Effector memory CD8-positive, alpha-beta T cell (primary cell): ENCODE measurements around the gene SNTN.

Source experiments
- ATAC-seq: fragments of 150-1000 bp; cut with Tn5 transposase; replicated peaks from 2 replicates; pipeline ENCODE4 v1.10.0; 2021; ENCODE audit warnings: mild to moderate bottlenecking, moderate library complexity
- DNase-seq, 3 experiments: peaks; one replicate each; pipeline ENCODE4 v3.0.0; 2021
- H3K27ac Mint-ChIP-seq, 2 donors: one replicate each; pipeline ENCODE4 v1.8.0; 2022; ENCODE audit warnings: mild to moderate bottlenecking in 2 of 2, mixed read lengths in 2 of 2, moderate library complexity in 2 of 2
- H3K27me3 Mint-ChIP-seq, 2 donors: one replicate each; pipeline ENCODE4 v1.8.0; 2022; ENCODE audit warnings: mixed read lengths in 2 of 2
- H3K36me3 Mint-ChIP-seq: one replicate; pipeline ENCODE4 v1.8.0; 2022; ENCODE audit warnings: mild to moderate bottlenecking, moderate library complexity, mixed read lengths; ENCODE audit not compliant: insufficient read depth
- H3K4me1 Mint-ChIP-seq, 2 donors: one replicate each; pipeline ENCODE4 v1.8.0; 2022; ENCODE audit warnings: low read depth in 2 of 2, mixed read lengths in 2 of 2
- H3K4me3 Mint-ChIP-seq, 2 donors: one replicate each; pipeline ENCODE4 v1.8.0; 2022; ENCODE audit warnings: mild to moderate bottlenecking in 2 of 2, mixed read lengths in 2 of 2, moderate library complexity in 2 of 2
- H3K9me3 Mint-ChIP-seq, 2 donors: one replicate each; pipeline ENCODE4 v1.8.0; 2022; ENCODE audit warnings: mixed read lengths in 2 of 2
- total RNA-seq, 9 experiments: gene quantifications; one replicate each; lab custom pipeline; 2026; lab: John Stamatoyannopoulos, UW

Gene SNTN
- total RNA-seq, result 0 to 0.07 (median 0) reads per million in 9 experiments

DNA sequence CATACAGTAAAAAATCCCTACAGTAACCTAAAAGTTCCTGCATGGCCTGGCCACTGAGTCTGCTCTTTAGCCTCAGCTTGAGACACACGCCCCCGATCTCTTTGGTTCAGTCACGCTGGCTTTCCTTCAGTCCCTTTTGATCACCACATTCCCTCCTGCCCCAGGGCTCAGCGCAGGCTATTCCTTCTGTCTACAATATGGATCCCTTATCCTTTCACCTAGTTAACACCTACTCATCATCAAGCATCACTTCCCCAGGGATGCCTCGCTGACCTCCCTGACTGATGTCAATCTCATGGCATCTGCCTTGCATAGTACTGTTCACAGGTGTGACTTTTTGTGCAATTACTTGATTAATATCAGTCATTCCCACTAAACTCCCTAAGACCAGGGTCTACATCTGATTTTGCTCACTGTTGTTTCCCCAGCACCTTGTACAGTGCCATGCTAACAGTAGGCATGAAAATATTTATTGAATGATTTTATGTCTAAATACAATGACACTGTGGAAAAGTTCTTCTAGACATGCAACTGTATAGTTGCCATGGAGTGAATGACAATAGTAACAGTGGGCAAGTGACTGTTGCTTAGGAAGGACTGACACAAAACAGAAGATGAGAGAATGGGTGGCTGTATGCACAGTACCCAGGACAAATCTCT is at the start of gene SNTN:
Gene SNTN (plus strand): TSS at position 610 of the 660 bp plus-strand sequence. CDS start 13 bp downstream, at position 623.
- H3K27ac Mint-ChIP-seq, result no peak within 1 kb of the TSS
- ATAC-seq, result no peak
- peaks cover 0 to 4% of the 10 kb centered on the region in 2 donors for H3K9me3 Mint-ChIP-seq
- no peaks in the 10 kb centered on the region for H3K27me3 Mint-ChIP-seq
- no peak for DNase-seq
- H3K36me3 Mint-ChIP-seq, result no peaks in the 10 kb centered on the region
- H3K4me1 Mint-ChIP-seq, result no peaks in the 10 kb centered on the region
- no peak within 1 kb of the TSS for H3K4me3 Mint-ChIP-seq

DNA sequence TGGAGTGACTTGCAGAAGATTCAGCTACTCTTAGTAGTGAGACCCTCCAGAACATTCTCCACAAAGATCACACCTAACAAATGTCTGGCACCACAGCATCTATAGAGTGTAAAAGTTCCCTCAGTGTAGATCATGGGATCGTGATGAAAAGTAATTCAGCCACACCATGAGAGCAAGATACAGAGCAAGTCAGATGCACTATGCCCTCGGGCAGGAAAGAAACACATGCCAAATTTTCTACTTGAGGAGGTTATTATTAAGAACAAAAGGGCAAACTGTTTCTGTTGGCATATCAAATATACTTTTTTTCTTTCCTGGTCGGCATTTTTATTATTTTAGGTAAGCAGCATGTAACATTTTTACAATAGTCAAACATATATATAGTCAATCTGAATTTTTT is 44.8 kb upstream of the SNTN start:
- H3K36me3 Mint-ChIP-seq, result no peaks in the 10 kb centered on the region
- H3K4me1 Mint-ChIP-seq, result no peaks in the 10 kb centered on the region
- no peak overlapping the region for H3K4me3 Mint-ChIP-seq
- H3K27me3 Mint-ChIP-seq, result peaks cover 0 to 5% of the 10 kb centered on the region in 2 donors
- DNase-seq, result no peak
- no peak overlapping the region for H3K27ac Mint-ChIP-seq
- ATAC-seq, result no peak
- no peaks in the 10 kb centered on the region for H3K9me3 Mint-ChIP-seq

DNA sequence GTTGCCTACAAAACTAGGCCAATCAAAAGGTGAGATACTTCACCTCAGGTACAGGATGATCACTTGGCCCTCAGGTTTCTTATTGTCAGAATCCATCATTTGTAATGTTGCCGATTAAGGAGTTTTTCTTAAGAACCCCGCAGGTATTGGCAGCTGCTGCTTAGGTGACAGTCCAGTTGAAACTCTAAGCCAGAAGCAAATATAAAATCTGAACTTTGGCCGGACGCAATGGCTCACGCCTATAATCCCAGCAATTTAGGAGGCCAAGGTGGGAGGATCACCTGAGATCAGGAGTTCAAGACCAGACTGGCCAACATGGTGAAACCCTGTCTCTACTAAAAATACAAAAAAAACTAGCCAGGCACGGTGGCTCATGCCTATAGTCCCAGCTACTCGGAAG is 43.1 kb upstream of the SNTN start:
- H3K27me3 Mint-ChIP-seq, result no peaks in the 10 kb centered on the region
- H3K4me1 Mint-ChIP-seq, result no peaks in the 10 kb centered on the region
- no peak for ATAC-seq
- no peak overlapping the region for H3K27ac Mint-ChIP-seq
- peaks cover 0 to 1% of the 10 kb centered on the region in 2 donors for H3K9me3 Mint-ChIP-seq
- no peaks in the 10 kb centered on the region for H3K36me3 Mint-ChIP-seq
- no peak overlapping the region for H3K4me3 Mint-ChIP-seq
- DNase-seq, result no peak

DNA sequence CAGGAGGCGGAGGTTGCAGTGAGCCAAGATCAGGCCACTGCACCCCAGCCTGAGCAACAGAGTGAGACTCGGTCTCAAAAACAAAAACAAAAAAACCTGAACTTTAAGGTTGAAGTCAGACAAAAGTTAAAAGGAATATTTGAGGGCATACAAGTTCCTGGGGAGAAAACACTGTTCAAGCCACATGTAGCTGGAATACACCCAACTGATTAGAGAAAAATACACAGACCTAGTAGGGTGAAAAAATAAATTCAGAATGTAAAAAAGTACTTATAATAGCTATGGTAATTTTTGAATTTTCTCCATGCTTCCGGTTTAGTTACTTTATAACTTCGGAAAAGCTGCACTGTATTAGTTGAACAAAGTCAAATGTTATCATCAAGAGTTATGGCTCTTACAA is 42.6 kb upstream of the SNTN start:
- Mint-ChIP-seq H3K27ac (no peak overlapping the region), H3K9me3 (peaks cover 0 to 1% of the 10 kb centered on the region in 2 donors), H3K4me3 (no peak overlapping the region), H3K36me3 (no peaks in the 10 kb centered on the region), H3K27me3 (no peaks in the 10 kb centered on the region), H3K4me1 (no peaks in the 10 kb centered on the region)
- no peak for DNase-seq
- ATAC-seq, result no peak

DNA sequence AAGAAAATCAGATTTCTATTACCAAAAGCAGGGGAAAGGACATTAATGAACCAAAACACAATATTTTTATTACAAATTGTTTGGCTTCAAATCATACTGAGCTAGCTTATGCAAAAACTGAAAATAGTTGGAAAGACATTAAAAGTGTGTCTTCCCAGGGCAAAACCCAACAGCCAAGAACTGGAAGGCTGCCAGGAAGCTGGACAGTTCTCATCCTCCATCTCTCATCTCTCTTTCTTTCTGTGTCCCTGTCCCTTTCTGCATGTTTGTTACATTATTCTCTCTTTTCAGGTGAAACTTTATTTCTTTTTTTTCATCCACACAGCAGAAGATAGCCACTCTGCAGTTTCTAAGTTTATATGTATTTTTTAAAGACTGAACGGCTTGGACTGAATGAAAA is 41.1 kb upstream of the SNTN start:
- Mint-ChIP-seq H3K4me1 (no peaks in the 10 kb centered on the region), H3K4me3 (no peak overlapping the region), H3K27me3 (no peaks in the 10 kb centered on the region), H3K36me3 (no peaks in the 10 kb centered on the region), H3K27ac (no peak overlapping the region), H3K9me3 (peaks cover 0 to 1% of the 10 kb centered on the region in 2 donors)
- ATAC-seq (no peak), DNase-seq (no peak)

DNA sequence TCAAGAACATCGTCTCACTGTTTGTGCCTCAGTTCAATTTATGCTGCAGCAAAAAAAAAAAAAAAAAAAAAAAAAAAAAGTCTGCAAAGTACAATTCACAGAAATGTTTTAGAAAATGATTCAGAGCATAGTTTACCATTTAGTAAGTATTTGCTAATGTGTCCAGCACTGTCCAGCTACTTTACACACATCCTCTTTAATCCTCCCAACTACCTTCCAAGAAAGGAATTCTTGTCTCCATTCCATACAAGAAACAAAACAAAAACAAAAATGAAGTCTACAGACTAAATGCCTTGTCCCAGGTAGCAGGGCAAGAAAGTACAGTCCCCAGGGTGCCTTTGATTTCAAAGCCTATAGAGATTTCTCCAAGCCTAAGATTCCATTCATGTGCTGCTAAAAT is 38.9 kb upstream of the SNTN start:
- Mint-ChIP-seq H3K36me3 (no peaks in the 10 kb centered on the region), H3K9me3 (peaks cover 0 to 4% of the 10 kb centered on the region in 2 donors), H3K27ac (no peak overlapping the region), H3K27me3 (no peaks in the 10 kb centered on the region), H3K4me1 (no peaks in the 10 kb centered on the region), H3K4me3 (no peak overlapping the region)
- DNase-seq (no peak), ATAC-seq (no peak)

DNA sequence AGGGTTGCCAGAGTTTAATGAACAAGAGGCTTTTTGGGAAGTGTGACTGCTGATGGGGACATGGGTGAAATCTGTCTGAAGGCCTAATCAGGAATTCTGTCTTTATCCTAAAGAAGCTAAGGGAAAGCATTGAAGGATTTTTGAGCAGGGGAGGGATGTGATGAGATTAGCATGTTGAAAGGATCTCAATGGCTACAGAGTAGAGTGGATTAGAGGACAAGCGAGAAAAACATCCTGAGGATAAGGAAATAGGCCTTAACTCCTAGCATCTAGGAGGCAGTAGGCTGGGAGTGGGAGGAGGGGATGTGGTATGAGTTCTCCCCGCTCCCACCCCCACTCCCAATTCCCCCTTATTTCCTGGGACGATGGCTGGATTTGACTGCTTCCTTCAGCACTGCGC is 35.1 kb upstream of the SNTN start:
- Mint-ChIP-seq H3K27me3 (no peaks in the 10 kb centered on the region), H3K9me3 (peaks cover 7 to 8% of the 10 kb centered on the region in 2 donors), H3K4me1 (no peaks in the 10 kb centered on the region), H3K27ac (no peak overlapping the region), H3K4me3 (no peak overlapping the region), H3K36me3 (no peaks in the 10 kb centered on the region)
- no peak for ATAC-seq
- no peak for DNase-seq

DNA sequence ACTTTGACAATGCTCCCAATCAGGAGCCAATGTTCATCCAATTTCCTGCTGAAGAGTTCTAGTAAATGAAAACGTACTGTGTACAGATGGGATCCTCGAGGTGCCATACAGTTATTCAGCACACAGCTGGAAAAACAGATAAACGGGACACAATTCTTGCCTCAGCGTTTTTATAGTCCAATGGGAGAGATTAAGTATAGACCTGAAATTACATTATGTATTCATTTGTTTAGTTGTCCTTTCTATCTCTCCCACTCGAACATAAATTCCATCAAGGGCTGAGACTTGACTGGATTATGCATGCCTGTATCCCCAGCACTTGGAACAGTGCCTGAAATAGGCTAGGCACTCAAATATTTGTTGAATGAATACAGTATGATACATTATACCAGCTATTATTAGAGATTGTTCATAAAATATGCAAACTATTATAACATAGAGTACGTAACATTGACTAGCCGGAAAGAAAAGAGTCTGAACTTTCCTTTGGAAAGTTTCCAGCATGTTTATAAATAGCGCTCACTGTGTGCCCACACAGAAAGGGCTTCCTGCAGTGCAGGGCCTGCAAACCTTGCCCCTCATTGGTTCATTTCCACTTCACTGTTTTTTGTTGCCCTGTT is 27.4 kb upstream of the SNTN start:
- no peaks in the 10 kb centered on the region for H3K4me1 Mint-ChIP-seq
- ATAC-seq (no peak), DNase-seq (no peak)
- H3K4me3 Mint-ChIP-seq, result no peak overlapping the region
- peaks cover 1 to 8% of the 10 kb centered on the region in 2 donors for H3K9me3 Mint-ChIP-seq
- no peaks in the 10 kb centered on the region for H3K36me3 Mint-ChIP-seq
- H3K27ac Mint-ChIP-seq, result no peak overlapping the region
- H3K27me3 Mint-ChIP-seq, result no peaks in the 10 kb centered on the region

DNA sequence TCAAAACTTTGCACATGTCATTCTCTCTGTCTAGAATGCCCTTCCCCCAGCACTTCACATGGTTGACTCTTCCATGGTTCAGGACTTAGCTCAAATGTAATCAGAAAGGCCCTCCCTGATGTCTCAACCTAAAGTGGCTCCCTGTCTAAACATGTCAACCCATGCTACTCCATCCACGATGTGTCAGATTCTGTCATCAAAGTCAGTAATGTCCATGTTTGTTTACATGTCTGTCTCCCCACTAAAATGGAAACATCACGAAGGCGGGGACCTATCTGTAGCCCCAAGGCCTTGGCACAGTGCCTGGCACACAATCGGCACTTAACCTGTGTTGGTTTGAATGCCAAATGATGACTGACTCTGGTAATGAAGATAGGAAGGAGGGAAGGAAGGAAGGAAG is 20.8 kb upstream of the SNTN start:
- H3K4me1 Mint-ChIP-seq, result no peaks in the 10 kb centered on the region
- peaks cover 0 to 7% of the 10 kb centered on the region in 2 donors for H3K27me3 Mint-ChIP-seq
- H3K9me3 Mint-ChIP-seq, result peaks cover 4% of the 10 kb centered on the region in 2 donors
- no peak for DNase-seq
- H3K27ac Mint-ChIP-seq, result no peak overlapping the region
- no peaks in the 10 kb centered on the region for H3K36me3 Mint-ChIP-seq
- H3K4me3 Mint-ChIP-seq, result no peak overlapping the region
- ATAC-seq, result no peak

DNA sequence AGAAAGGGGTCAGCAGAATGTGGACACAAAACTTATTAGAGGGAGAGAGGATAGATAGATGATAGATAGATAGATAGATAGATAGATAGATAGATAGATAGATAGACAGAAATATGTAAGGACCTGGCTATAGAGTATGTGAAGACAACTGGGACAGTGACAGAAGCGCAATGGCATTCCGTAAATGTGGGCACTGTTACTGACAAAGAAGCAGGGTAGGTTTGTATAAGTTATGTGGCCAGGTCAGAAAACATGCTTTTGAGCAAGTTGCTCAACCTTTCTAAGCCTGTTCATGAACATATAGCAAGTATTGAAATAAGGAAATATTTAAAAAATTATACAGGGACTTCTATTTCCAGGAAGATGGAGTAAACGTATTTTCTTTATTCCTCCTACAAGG is 17.3 kb upstream of the SNTN start:
- no peaks in the 10 kb centered on the region for H3K36me3 Mint-ChIP-seq
- H3K4me1 Mint-ChIP-seq, result no peaks in the 10 kb centered on the region
- H3K27ac Mint-ChIP-seq, result no peak overlapping the region
- no peak for ATAC-seq
- H3K27me3 Mint-ChIP-seq, result peaks cover 0 to 7% of the 10 kb centered on the region in 2 donors
- H3K4me3 Mint-ChIP-seq, result no peak overlapping the region
- H3K9me3 Mint-ChIP-seq, result peaks cover 7 to 14% of the 10 kb centered on the region in 2 donors
- no peak for DNase-seq

DNA sequence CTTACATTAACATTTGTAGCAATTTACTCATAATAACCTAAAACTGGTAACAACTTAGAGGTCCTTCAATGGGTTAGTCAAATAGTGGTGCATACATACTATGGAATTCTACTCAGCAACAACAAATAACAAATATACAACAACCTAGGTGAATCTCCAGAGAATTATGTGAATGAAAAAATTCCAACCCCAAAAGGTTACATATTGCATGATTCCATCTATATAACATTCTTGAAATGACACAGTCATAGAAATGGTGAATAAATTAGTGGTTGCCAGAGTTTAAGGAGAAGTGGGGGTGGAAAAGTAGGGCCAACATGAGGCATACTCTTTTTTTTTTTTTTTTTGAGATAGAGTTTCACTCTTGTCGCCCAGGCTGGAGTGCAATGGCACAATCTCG is 12.7 kb upstream of the SNTN start:
- H3K9me3 Mint-ChIP-seq, result peaks cover 8 to 14% of the 10 kb centered on the region in 2 donors
- peaks cover 0 to 8% of the 10 kb centered on the region in 2 donors for H3K27me3 Mint-ChIP-seq
- H3K27ac Mint-ChIP-seq, result no peak overlapping the region
- H3K4me3 Mint-ChIP-seq, result no peak overlapping the region
- H3K4me1 Mint-ChIP-seq, result no peaks in the 10 kb centered on the region
- no peak for DNase-seq
- ATAC-seq, result no peak
- H3K36me3 Mint-ChIP-seq, result no peaks in the 10 kb centered on the region

DNA sequence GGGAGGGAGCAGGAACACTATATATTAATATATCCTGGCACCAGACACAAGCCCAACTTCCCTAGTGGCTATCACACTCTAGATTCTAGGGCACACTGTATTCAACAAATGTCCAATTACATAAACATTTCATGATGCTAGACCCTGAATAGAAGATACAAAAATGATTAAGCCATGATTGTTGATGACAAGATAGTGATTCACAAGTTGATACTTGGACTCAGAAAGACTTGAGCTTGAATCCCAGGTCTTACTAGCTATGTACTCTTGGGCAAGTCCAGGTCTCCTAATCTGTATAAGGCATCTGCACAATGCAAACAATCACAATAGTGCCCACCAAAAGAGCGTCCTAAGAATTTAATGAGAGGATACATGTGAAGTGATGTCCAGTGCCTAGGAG is 10.0 kb upstream of the SNTN start:
- no peak for ATAC-seq

DNA sequence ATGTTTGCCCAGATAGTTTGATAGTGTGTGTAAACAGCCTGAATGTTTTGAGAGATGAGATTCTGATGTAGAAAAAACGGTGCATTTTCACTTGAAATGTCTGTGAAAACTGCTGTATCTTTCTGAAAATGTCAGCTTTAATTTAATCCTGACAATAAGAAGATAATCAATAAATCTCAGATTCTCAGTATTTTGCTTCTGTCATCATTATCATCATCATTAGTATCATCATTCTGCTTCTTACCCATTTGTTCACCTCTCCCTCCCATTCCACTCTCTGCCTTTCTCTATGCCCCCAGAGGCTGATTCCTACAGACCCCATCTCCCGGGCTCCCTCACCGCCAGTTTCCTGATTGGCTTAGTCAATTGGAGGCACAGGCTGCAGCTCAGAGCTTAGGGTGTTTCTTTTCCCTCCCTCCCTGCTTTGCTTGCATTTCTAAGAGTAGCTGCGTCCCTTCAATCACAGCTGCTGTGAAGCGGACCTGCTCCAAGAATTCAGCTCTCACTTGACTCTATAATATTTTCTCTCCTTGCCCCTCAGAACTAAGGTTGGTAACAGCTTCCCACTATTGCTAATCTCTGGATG is 8.2 kb upstream of the SNTN start:
- Mint-ChIP-seq H3K36me3 (no peaks in the 10 kb centered on the region), H3K4me3 (no peak overlapping the region), H3K9me3 (peaks cover 7% of the 10 kb centered on the region in 2 donors), H3K4me1 (no peaks in the 10 kb centered on the region), H3K27me3 (peaks cover 0 to 8% of the 10 kb centered on the region in 2 donors), H3K27ac (no peak overlapping the region)
- DNase-seq (no peak), ATAC-seq (no peak)

More for the DNA sequence above, 10.0 kb upstream of the SNTN start:
- Mint-ChIP-seq H3K9me3 (peaks cover 5 to 8% of the 10 kb centered on the region in 2 donors), H3K36me3 (no peaks in the 10 kb centered on the region), H3K4me3 (no peak overlapping the region), H3K27me3 (peaks cover 0 to 8% of the 10 kb centered on the region in 2 donors), H3K27ac (no peak overlapping the region), H3K4me1 (no peaks in the 10 kb centered on the region)
- DNase-seq, result no peak
